ENCODE results near the gene PRPF6. TPM values are rescaled to one million over a fixed set of nuclear protein-coding genes. Genes with fewer than 3 reads are reported as not detected.
A peak's percentile ranks its signal among the peaks of the same experiment; 100 is the strongest.

Gene PRPF6
- total RNA-seq, 3 donors from 2014 or later, result 95.9 to 101 (median 98.7) TPM

- H3K4me1 Mint-ChIP-seq (ENCODE audit: low read depth), result peaks cover 4% of the 10 kb centered on the region
Observed at GRCh38 chr20:63962426-63963347, 18.2 kb upstream of the PRPF6 start.

GRCh38 chr20:63963348-63963741 is 17.6 kb upstream of the PRPF6 start:
- no peak for DNase-seq
- no peaks in the 10 kb centered on the region for H3K9me3 Mint-ChIP-seq
- no peak for ATAC-seq
- H3K4me1 Mint-ChIP-seq (ENCODE audit: low read depth), result peaks cover 4% of the 10 kb centered on the region
- H3K36me3 Mint-ChIP-seq (ENCODE audit: insufficient read depth), result peaks cover 2% of the 10 kb centered on the region
- H3K27me3 Mint-ChIP-seq (ENCODE audit: low read depth), result no peaks in the 10 kb centered on the region
- H3K4me3 Mint-ChIP-seq, result no peak overlapping the region

More at GRCh38 chr20:63962426-63963347, 18.2 kb upstream of the PRPF6 start:
- no peak overlapping the region for H3K4me3 Mint-ChIP-seq
- no peaks in the 10 kb centered on the region for H3K27me3 Mint-ChIP-seq (ENCODE audit: low read depth)
- peaks cover 2% of the 10 kb centered on the region for H3K36me3 Mint-ChIP-seq (ENCODE audit: insufficient read depth)
- DNase-seq (no peak), ATAC-seq (no peak)
- H3K9me3 Mint-ChIP-seq, result no peaks in the 10 kb centered on the region

DNA sequence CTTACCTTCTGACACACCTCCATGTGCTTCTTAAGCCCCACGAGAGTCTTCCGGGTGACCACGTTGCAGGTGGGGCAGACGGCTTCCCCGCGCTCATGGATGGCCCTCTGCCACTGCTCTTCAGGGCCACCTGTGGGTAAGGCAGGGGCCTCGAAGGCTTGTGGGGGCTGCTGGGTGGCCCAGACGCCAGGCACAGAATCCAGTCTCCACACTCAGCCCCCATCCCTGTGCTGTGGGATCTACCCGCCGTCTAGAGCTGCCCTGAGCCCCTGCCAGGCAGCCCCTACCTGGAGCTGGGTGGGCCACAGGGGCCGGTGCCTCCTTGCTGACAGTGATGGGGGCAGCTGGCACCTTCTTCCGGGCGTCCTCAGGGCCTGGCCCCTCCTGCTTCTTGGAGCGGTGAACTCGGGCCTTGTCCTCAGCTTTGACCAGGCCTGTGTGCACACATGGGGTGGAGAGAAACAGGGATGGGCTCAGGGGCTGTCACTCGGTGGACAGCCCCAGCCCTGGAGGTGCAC is 17.1 kb upstream of the PRPF6 start:
- no peaks in the 10 kb centered on the region for H3K27me3 Mint-ChIP-seq (ENCODE audit: low read depth)
- H3K36me3 Mint-ChIP-seq (ENCODE audit: insufficient read depth), result peaks cover 2% of the 10 kb centered on the region
- DNase-seq (no peak), ATAC-seq (no peak)
- no peak overlapping the region for H3K4me3 Mint-ChIP-seq
- H3K9me3 Mint-ChIP-seq, result no peaks in the 10 kb centered on the region
- H3K4me1 Mint-ChIP-seq (ENCODE audit: low read depth), result peaks cover 8% of the 10 kb centered on the region

DNA sequence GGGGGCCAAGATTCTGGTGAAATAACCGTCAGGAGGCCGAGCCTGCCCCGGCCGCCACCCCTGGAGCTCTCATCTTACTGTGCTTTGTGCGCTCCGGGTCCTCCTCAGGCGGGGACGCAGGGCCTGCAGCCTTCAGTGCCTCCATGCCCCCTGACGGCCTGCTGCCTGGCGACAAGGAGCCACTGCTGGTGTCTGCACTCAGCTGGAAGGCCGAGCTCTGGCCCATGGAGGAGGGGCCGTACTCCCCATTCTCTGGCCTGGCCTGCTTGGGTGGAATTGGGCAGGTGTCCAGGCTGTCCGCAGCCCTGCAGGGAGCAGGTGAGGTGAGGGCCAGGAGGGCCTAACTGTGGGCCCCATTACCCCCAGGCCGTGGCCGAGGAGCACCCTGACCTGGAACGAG is 16.5 kb upstream of the PRPF6 start:
- Mint-ChIP-seq H3K9me3 (no peaks in the 10 kb centered on the region), H3K4me3 (no peak overlapping the region), H3K36me3 (ENCODE audit: insufficient read depth) (peaks cover 2% of the 10 kb centered on the region), H3K4me1 (ENCODE audit: low read depth) (peaks cover 10% of the 10 kb centered on the region), H3K27me3 (ENCODE audit: low read depth) (no peaks in the 10 kb centered on the region)
- ATAC-seq, result no peak
- DNase-seq, result no peak

- DNase-seq, result no peak
- H3K4me3 Mint-ChIP-seq, result no peak overlapping the region
- peaks cover 2% of the 10 kb centered on the region for H3K36me3 Mint-ChIP-seq (ENCODE audit: insufficient read depth)
- H3K9me3 Mint-ChIP-seq, result no peaks in the 10 kb centered on the region
- peaks cover 12% of the 10 kb centered on the region for H3K4me1 Mint-ChIP-seq (ENCODE audit: low read depth)
- ATAC-seq, result no peak
- no peaks in the 10 kb centered on the region for H3K27me3 Mint-ChIP-seq (ENCODE audit: low read depth)
Observed at GRCh38 chr20:63966172-63966943, 14.6 kb upstream of the PRPF6 start.

GRCh38 chr20:63966944-63967322 is 14.0 kb upstream of the PRPF6 start:
- DNase-seq, result no peak
- H3K36me3 Mint-ChIP-seq (ENCODE audit: insufficient read depth), result peaks cover 2% of the 10 kb centered on the region
- ATAC-seq, result no peak
- H3K4me1 Mint-ChIP-seq (ENCODE audit: low read depth), result peaks cover 12% of the 10 kb centered on the region
- no peaks in the 10 kb centered on the region for H3K27me3 Mint-ChIP-seq (ENCODE audit: low read depth)
- H3K4me3 Mint-ChIP-seq, result no peak overlapping the region
- no peaks in the 10 kb centered on the region for H3K9me3 Mint-ChIP-seq

DNA sequence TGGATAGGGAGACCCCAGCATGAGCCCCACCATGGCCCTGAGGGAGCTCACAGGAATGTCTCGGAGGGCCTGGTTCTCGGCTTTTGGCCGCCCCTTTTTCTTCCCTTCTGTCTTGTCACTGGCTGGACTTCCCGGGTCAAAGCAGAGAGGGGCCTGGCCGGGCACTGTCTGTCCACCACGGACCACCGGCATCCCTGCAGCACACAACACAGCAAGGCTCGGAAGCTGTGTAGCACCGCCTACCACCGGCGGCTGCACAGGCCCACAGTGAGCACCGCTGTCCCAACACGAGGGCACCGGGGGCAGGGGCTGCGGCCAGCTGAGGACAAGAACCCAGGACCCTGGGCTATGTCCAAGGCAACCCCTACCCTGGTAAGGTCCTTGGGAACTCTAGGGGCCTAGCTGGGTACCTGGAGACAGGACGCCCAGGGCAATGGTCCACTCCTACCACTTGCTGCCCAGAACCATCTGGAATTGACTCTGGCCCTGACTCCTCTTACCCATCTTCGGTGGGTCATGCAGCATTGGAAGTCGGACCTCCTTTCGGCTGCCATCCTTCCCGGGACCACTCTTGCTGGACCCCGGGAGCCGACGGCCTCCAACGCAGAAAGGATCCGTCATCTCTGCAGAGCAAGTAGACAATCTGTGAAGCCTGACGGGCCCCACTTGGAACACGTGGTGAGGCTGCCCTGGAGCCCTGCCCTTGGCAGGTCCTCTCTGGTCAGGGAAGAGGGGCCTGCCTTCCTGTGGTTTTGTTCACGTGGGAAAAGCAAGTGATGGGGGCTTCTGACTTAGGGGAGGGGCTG is 13.4 kb upstream of the PRPF6 start:
- H3K27me3 Mint-ChIP-seq (ENCODE audit: low read depth), result no peaks in the 10 kb centered on the region
- peak overlapping the region; percentile 43 for H3K4me3 Mint-ChIP-seq
- peaks cover 2% of the 10 kb centered on the region for H3K36me3 Mint-ChIP-seq (ENCODE audit: insufficient read depth)
- H3K9me3 Mint-ChIP-seq, result no peaks in the 10 kb centered on the region
- H3K4me1 Mint-ChIP-seq (ENCODE audit: low read depth), result peaks cover 12% of the 10 kb centered on the region
- DNase-seq, result no peak
- ATAC-seq, result no peak

- Mint-ChIP-seq H3K9me3 (no peaks in the 10 kb centered on the region), H3K36me3 (ENCODE audit: insufficient read depth) (no peaks in the 10 kb centered on the region), H3K4me1 (ENCODE audit: low read depth) (peaks cover 13% of the 10 kb centered on the region), H3K27me3 (ENCODE audit: low read depth) (no peaks in the 10 kb centered on the region), H3K4me3 (peak overlapping the region; percentile 83)
- DNase-seq (no peak), ATAC-seq (no peak)
Observed at GRCh38 chr20:63968136-63968927, 12.6 kb upstream of the PRPF6 start.

- Mint-ChIP-seq H3K36me3 (ENCODE audit: insufficient read depth) (peaks cover 2% of the 10 kb centered on the region), H3K4me1 (ENCODE audit: low read depth) (peaks cover 18% of the 10 kb centered on the region), H3K27me3 (ENCODE audit: low read depth) (no peaks in the 10 kb centered on the region), H3K9me3 (no peaks in the 10 kb centered on the region), H3K4me3 (peak overlapping the region; percentile 83)
- peak; percentile 39 to 46 for ATAC-seq
- no peak for DNase-seq
Observed at GRCh38 chr20:63968928-63969760, 11.8 kb upstream of the PRPF6 start.

- H3K4me1 Mint-ChIP-seq (ENCODE audit: low read depth), result peaks cover 21% of the 10 kb centered on the region
- DNase-seq, result peak; percentile 59
Observed at GRCh38 chr20:63969838-63970713, 10.9 kb upstream of the PRPF6 start, which contains the start of gene ZNF512B. Gene ZNF512B (minus strand): TSS chr20:63969930. CDS start chr20:63967950, 1,980 bp downstream.

GRCh38 chr20:63970714-63971431 is 10.1 kb upstream of the PRPF6 start:
- ATAC-seq (no peak), DNase-seq (no peak)

More at GRCh38 chr20:63969838-63970713, 10.9 kb upstream of the PRPF6 start, which contains the start of gene ZNF512B:
- no peaks in the 10 kb centered on the region for H3K27me3 Mint-ChIP-seq (ENCODE audit: low read depth)
- peak within 1 kb of the TSS; percentile 83 for H3K4me3 Mint-ChIP-seq
- peaks cover 6% of the 10 kb centered on the region for H3K36me3 Mint-ChIP-seq (ENCODE audit: insufficient read depth)
- ATAC-seq, result peak; percentile 60
- H3K9me3 Mint-ChIP-seq, result no peaks in the 10 kb centered on the region

More at GRCh38 chr20:63970714-63971431, 10.1 kb upstream of the PRPF6 start:
- H3K9me3 Mint-ChIP-seq, result no peaks in the 10 kb centered on the region
- H3K36me3 Mint-ChIP-seq (ENCODE audit: insufficient read depth), result peaks cover 6% of the 10 kb centered on the region
- no peaks in the 10 kb centered on the region for H3K27me3 Mint-ChIP-seq (ENCODE audit: low read depth)
- peak overlapping the region; percentile 69 for H3K4me3 Mint-ChIP-seq
- peaks cover 21% of the 10 kb centered on the region for H3K4me1 Mint-ChIP-seq (ENCODE audit: low read depth)
